Peyer's patch (tissue), 4 donors: ENCODE data around the gene TAF7L. TPM values are rescaled to one million over a fixed set of nuclear protein-coding genes. Genes with fewer than 3 reads are reported as not detected.

Experiments
- DNase-seq, 3 donors: peaks; one replicate each; pipeline ENCODE4 v3.0.0-alpha.2; 2017 to 2019
- H3K27ac ChIP-seq, 4 donors: fragments of 200-600 bp; sonication (generic); one replicate each; pipeline ENCODE4 v1.5.1; 2016 to 2019
- H3K27me3 ChIP-seq, 2 donors: fragments of 200-600 bp; sonication (generic); one replicate each; pipeline ENCODE4 v1.5.1; 2019
- H3K36me3 ChIP-seq, 3 donors: fragments of 200-600 bp; sonication (generic); one replicate each; pipeline ENCODE4 v1.5.1; 2016 to 2019
- H3K4me1 ChIP-seq, 4 donors: fragments of 200-600 bp; sonication (generic); one replicate each; pipeline ENCODE4 v1.5.1; 2016 to 2019
- H3K4me3 ChIP-seq, 4 donors: fragments of 200-600 bp; sonication (generic); 1 replicate in 3 of 4; 2 replicates in 1 of 4; pipeline ENCODE4 v1.5.1; 2016 to 2019; ENCODE audit warnings: mild to moderate bottlenecking in 1 of 4
- H3K9me3 ChIP-seq, 4 donors: fragments of 200-600 bp; sonication (generic); one replicate each; pipeline ENCODE4 v1.5.1; 2016 to 2019; ENCODE audit warnings: mild to moderate bottlenecking in 1 of 4
- CTCF ChIP-seq, 6 experiments: fragments of 450-650 bp in 4 of 6; fragments of 200-600 bp in 2 of 6; sonication (generic) in 1 of 6; IDR thresholded peaks; one replicate each; pipeline ENCODE4 v1.5.1; 2017 to 2019; ENCODE audit warnings: antibody characterized with exemption in 6 of 6, mild to moderate bottlenecking in 3 of 6, moderate library complexity in 1 of 6
- POLR2A ChIP-seq, 2 donors: fragments of 450-650 bp; IDR thresholded peaks; one replicate each; pipeline ENCODE4 v1.5.1; 2017; ENCODE audit warnings: antibody characterized with exemption in 2 of 2, mild to moderate bottlenecking in 2 of 2, moderate library complexity in 2 of 2
- total RNA-seq, 4 donors: library from RNA; depleted of rRNA; stranded (reverse); fragments of >200 nt; gene quantifications; one replicate each; pipeline ENCODE4 v1.1.0, GENCODE V29; 2016

The TAF7L gene
- total RNA-seq, 4 donors from 2014 or later, result not detected

- TF ChIP-seq POLR2A (IDR thresholded peaks at IDR 0.05) (no peak), CTCF (IDR thresholded peaks at IDR 0.05) (no peak)
- Histone ChIP-seq H3K27me3 (no peaks in the 10 kb centered on the region), H3K4me1 (no peaks in the 10 kb centered on the region), H3K27ac (no peak overlapping the region), H3K4me3 (no peak overlapping the region), H3K36me3 (no peaks in the 10 kb centered on the region), H3K9me3 (no peaks in the 10 kb centered on the region)
- no peak for DNase-seq
Measured at GRCh38 chrX:101232316-101232715, 58.8 kb downstream of the TAF7L start.

GRCh38 chrX:101231080-101231479 is 60.1 kb downstream of the TAF7L start:
- Histone ChIP-seq H3K27me3 (no peaks in the 10 kb centered on the region), H3K27ac (no peak overlapping the region), H3K4me3 (no peak overlapping the region), H3K4me1 (no peaks in the 10 kb centered on the region), H3K9me3 (no peaks in the 10 kb centered on the region), H3K36me3 (no peaks in the 10 kb centered on the region)
- no peak for TF ChIP-seq POLR2A (IDR thresholded peaks at IDR 0.05)
- no peak for TF ChIP-seq CTCF (IDR thresholded peaks at IDR 0.05)
- no peak for DNase-seq

- TF ChIP-seq POLR2A (IDR thresholded peaks at IDR 0.05) (no peak), CTCF (IDR thresholded peaks at IDR 0.05) (no peak)
- H3K27me3 ChIP-seq, result no peaks in the 10 kb centered on the region
- no peak overlapping the region for H3K27ac ChIP-seq
- no peaks in the 10 kb centered on the region for H3K4me1 ChIP-seq
- H3K36me3 ChIP-seq, result no peaks in the 10 kb centered on the region
- no peak overlapping the region for H3K4me3 ChIP-seq
- H3K9me3 ChIP-seq, result no peaks in the 10 kb centered on the region
- DNase-seq, result no peak
Measured at GRCh38 chrX:101230636-101231035, 60.5 kb downstream of the TAF7L start.

GRCh38 chrX:101229170-101229569 is 62.0 kb downstream of the TAF7L start:
- DNase-seq, result no peak
- Histone ChIP-seq H3K27me3 (no peaks in the 10 kb centered on the region), H3K36me3 (no peaks in the 10 kb centered on the region)

GRCh38 chrX:101223226-101223625 is 67.9 kb downstream of the TAF7L start:
- no peak overlapping the region for H3K27ac ChIP-seq
- no peaks in the 10 kb centered on the region for H3K36me3 ChIP-seq
- no peak overlapping the region for H3K4me3 ChIP-seq
- H3K9me3 ChIP-seq, result no peaks in the 10 kb centered on the region
- H3K27me3 ChIP-seq, result no peaks in the 10 kb centered on the region
- no peak for DNase-seq
- no peak for TF ChIP-seq POLR2A (IDR thresholded peaks at IDR 0.05)
- TF ChIP-seq CTCF (IDR thresholded peaks at IDR 0.05), result no peak
- H3K4me1 ChIP-seq, result no peaks in the 10 kb centered on the region

More at GRCh38 chrX:101229170-101229569, 62.0 kb downstream of the TAF7L start:
- Histone ChIP-seq H3K4me1 (no peaks in the 10 kb centered on the region), H3K27ac (no peak overlapping the region), H3K9me3 (no peaks in the 10 kb centered on the region), H3K4me3 (no peak overlapping the region)
- TF ChIP-seq POLR2A (IDR thresholded peaks at IDR 0.05) (no peak), CTCF (IDR thresholded peaks at IDR 0.05) (no peak)

GRCh38 chrX:101220662-101221260 is 70.4 kb downstream of the TAF7L start:
- H3K27me3 ChIP-seq, result no peaks in the 10 kb centered on the region
- H3K36me3 ChIP-seq, result no peaks in the 10 kb centered on the region
- H3K27ac ChIP-seq, result no peak overlapping the region
- no peaks in the 10 kb centered on the region for H3K9me3 ChIP-seq
- peak in 2 of 3 donors; percentile 47 to 49 for DNase-seq
- H3K4me3 ChIP-seq, result no peak overlapping the region
- no peaks in the 10 kb centered on the region for H3K4me1 ChIP-seq
- TF ChIP-seq POLR2A (IDR thresholded peaks at IDR 0.05) (no peak), CTCF (IDR thresholded peaks at IDR 0.05) (no peak)
